Measurements from ENCODE around the gene GHR.

The GHR gene

GRCh38 chr5:42597318-42597937 is 174.2 kb downstream of the GHR start:
- H3K36me3 ChIP-seq (ENCODE audit: control insufficient read depth, insufficient read depth, low read length): no peaks in the 10 kb centered on the region
- H3K27me3 ChIP-seq (ENCODE audit: control insufficient read depth, insufficient read depth, low read length): no peaks in the 10 kb centered on the region
- no CpG with 5 or more reads among the region's 4 CpGs for WGBS (ENCODE audit: insufficient coverage, insufficient read length)
- DNase-seq (ENCODE audit: low read depth, low spot score): no peak
- H3K27ac ChIP-seq (ENCODE audit: low read length): no peak overlapping the region
- no peaks in the 10 kb centered on the region for H3K4me1 ChIP-seq (ENCODE audit: control insufficient read depth, insufficient read depth, low read length)
- no peaks in the 10 kb centered on the region for H3K9me3 ChIP-seq (ENCODE audit: control insufficient read depth, insufficient read depth, low read length)
- H3K4me3 ChIP-seq (ENCODE audit: low read length): no peak overlapping the region

GRCh38 chr5:42598311-42598710 is 175.1 kb downstream of the GHR start:
- Histone ChIP-seq H3K4me3 (ENCODE audit: low read length) (no peak overlapping the region), H3K27me3 (ENCODE audit: control insufficient read depth, insufficient read depth, low read length) (no peaks in the 10 kb centered on the region), H3K4me1 (ENCODE audit: control insufficient read depth, insufficient read depth, low read length) (no peaks in the 10 kb centered on the region), H3K27ac (ENCODE audit: low read length) (no peak overlapping the region), H3K36me3 (ENCODE audit: control insufficient read depth, insufficient read depth, low read length) (no peaks in the 10 kb centered on the region), H3K9me3 (ENCODE audit: control insufficient read depth, insufficient read depth, low read length) (no peaks in the 10 kb centered on the region)
- DNase-seq (ENCODE audit: low read depth, low spot score): no peak

- no peaks in the 10 kb centered on the region for H3K4me1 ChIP-seq (ENCODE audit: control insufficient read depth, insufficient read depth, low read length)
- no CpG with 5 or more reads among the region's 3 CpGs for WGBS (ENCODE audit: insufficient coverage, insufficient read length)
- no peaks in the 10 kb centered on the region for H3K27me3 ChIP-seq (ENCODE audit: control insufficient read depth, insufficient read depth, low read length)
- H3K27ac ChIP-seq (ENCODE audit: low read length): no peak overlapping the region
- DNase-seq (ENCODE audit: low read depth, low spot score): no peak
- no peak overlapping the region for H3K4me3 ChIP-seq (ENCODE audit: low read length)
- H3K9me3 ChIP-seq (ENCODE audit: control insufficient read depth, insufficient read depth, low read length): no peaks in the 10 kb centered on the region
- no peaks in the 10 kb centered on the region for H3K36me3 ChIP-seq (ENCODE audit: control insufficient read depth, insufficient read depth, low read length)
Measured at GRCh38 chr5:42599106-42599505, 175.9 kb downstream of the GHR start.

GRCh38 chr5:42600441-42600840 is 177.2 kb downstream of the GHR start:
- DNase-seq (ENCODE audit: low read depth, low spot score): no peak
- no peak overlapping the region for H3K4me3 ChIP-seq (ENCODE audit: low read length)
- H3K36me3 ChIP-seq (ENCODE audit: control insufficient read depth, insufficient read depth, low read length): no peaks in the 10 kb centered on the region
- H3K27me3 ChIP-seq (ENCODE audit: control insufficient read depth, insufficient read depth, low read length): no peaks in the 10 kb centered on the region
- no peak overlapping the region for H3K27ac ChIP-seq (ENCODE audit: low read length)
- no CpG with 5 or more reads among the region's 1 CpG for WGBS (ENCODE audit: insufficient coverage, insufficient read length)
- H3K9me3 ChIP-seq (ENCODE audit: control insufficient read depth, insufficient read depth, low read length): no peaks in the 10 kb centered on the region
- H3K4me1 ChIP-seq (ENCODE audit: control insufficient read depth, insufficient read depth, low read length): no peaks in the 10 kb centered on the region

GRCh38 chr5:42604171-42604711 is 181.0 kb downstream of the GHR start:
- DNase-seq (ENCODE audit: low read depth, low spot score): no peak
- Histone ChIP-seq H3K4me3 (ENCODE audit: low read length) (no peak overlapping the region), H3K27me3 (ENCODE audit: control insufficient read depth, insufficient read depth, low read length) (no peaks in the 10 kb centered on the region), H3K36me3 (ENCODE audit: control insufficient read depth, insufficient read depth, low read length) (no peaks in the 10 kb centered on the region), H3K4me1 (ENCODE audit: control insufficient read depth, insufficient read depth, low read length) (no peaks in the 10 kb centered on the region), H3K9me3 (ENCODE audit: control insufficient read depth, insufficient read depth, low read length) (no peaks in the 10 kb centered on the region), H3K27ac (ENCODE audit: low read length) (no peak overlapping the region)

- no CpG with 5 or more reads among the region's 2 CpGs for WGBS (ENCODE audit: insufficient coverage, insufficient read length)
- Histone ChIP-seq H3K9me3 (ENCODE audit: control insufficient read depth, insufficient read depth, low read length) (no peaks in the 10 kb centered on the region), H3K4me3 (ENCODE audit: low read length) (no peak overlapping the region), H3K27me3 (ENCODE audit: control insufficient read depth, insufficient read depth, low read length) (no peaks in the 10 kb centered on the region), H3K27ac (ENCODE audit: low read length) (no peak overlapping the region), H3K36me3 (ENCODE audit: control insufficient read depth, insufficient read depth, low read length) (no peaks in the 10 kb centered on the region), H3K4me1 (ENCODE audit: control insufficient read depth, insufficient read depth, low read length) (no peaks in the 10 kb centered on the region)
- no peak for DNase-seq (ENCODE audit: low read depth, low spot score)
Measured at GRCh38 chr5:42605490-42605889, 182.3 kb downstream of the GHR start.

- Histone ChIP-seq H3K36me3 (ENCODE audit: control insufficient read depth, insufficient read depth, low read length) (no peaks in the 10 kb centered on the region), H3K4me1 (ENCODE audit: control insufficient read depth, insufficient read depth, low read length) (no peaks in the 10 kb centered on the region), H3K9me3 (ENCODE audit: control insufficient read depth, insufficient read depth, low read length) (no peaks in the 10 kb centered on the region), H3K4me3 (ENCODE audit: low read length) (no peak overlapping the region), H3K27me3 (ENCODE audit: control insufficient read depth, insufficient read depth, low read length) (no peaks in the 10 kb centered on the region), H3K27ac (ENCODE audit: low read length) (no peak overlapping the region)
- WGBS (ENCODE audit: insufficient coverage, insufficient read length): no CpG with 5 or more reads among the region's 4 CpGs
- no peak for DNase-seq (ENCODE audit: low read depth, low spot score)
Measured at GRCh38 chr5:42606464-42606869, 183.2 kb downstream of the GHR start.

GRCh38 chr5:42611437-42611836 is 188.2 kb downstream of the GHR start:
- Histone ChIP-seq H3K27me3 (ENCODE audit: control insufficient read depth, insufficient read depth, low read length) (no peaks in the 10 kb centered on the region), H3K9me3 (ENCODE audit: control insufficient read depth, insufficient read depth, low read length) (no peaks in the 10 kb centered on the region), H3K27ac (ENCODE audit: low read length) (no peak overlapping the region), H3K36me3 (ENCODE audit: control insufficient read depth, insufficient read depth, low read length) (no peaks in the 10 kb centered on the region), H3K4me3 (ENCODE audit: low read length) (no peak overlapping the region), H3K4me1 (ENCODE audit: control insufficient read depth, insufficient read depth, low read length) (no peaks in the 10 kb centered on the region)
- no CpG with 5 or more reads among the region's 1 CpG for WGBS (ENCODE audit: insufficient coverage, insufficient read length)
- DNase-seq (ENCODE audit: low read depth, low spot score): no peak

- Histone ChIP-seq H3K27ac (ENCODE audit: low read length) (no peak overlapping the region), H3K4me3 (ENCODE audit: low read length) (no peak overlapping the region), H3K9me3 (ENCODE audit: control insufficient read depth, insufficient read depth, low read length) (no peaks in the 10 kb centered on the region), H3K27me3 (ENCODE audit: control insufficient read depth, insufficient read depth, low read length) (no peaks in the 10 kb centered on the region), H3K36me3 (ENCODE audit: control insufficient read depth, insufficient read depth, low read length) (no peaks in the 10 kb centered on the region), H3K4me1 (ENCODE audit: control insufficient read depth, insufficient read depth, low read length) (no peaks in the 10 kb centered on the region)
- no peak for DNase-seq (ENCODE audit: low read depth, low spot score)
- WGBS (ENCODE audit: insufficient coverage, insufficient read length): no CpG with 5 or more reads among the region's 3 CpGs
Measured at GRCh38 chr5:42612750-42613366, 189.6 kb downstream of the GHR start.

- no peak for DNase-seq (ENCODE audit: low read depth, low spot score)
- Histone ChIP-seq H3K27me3 (ENCODE audit: control insufficient read depth, insufficient read depth, low read length) (no peaks in the 10 kb centered on the region), H3K9me3 (ENCODE audit: control insufficient read depth, insufficient read depth, low read length) (no peaks in the 10 kb centered on the region), H3K27ac (ENCODE audit: low read length) (no peak overlapping the region), H3K4me3 (ENCODE audit: low read length) (no peak overlapping the region), H3K36me3 (ENCODE audit: control insufficient read depth, insufficient read depth, low read length) (no peaks in the 10 kb centered on the region), H3K4me1 (ENCODE audit: control insufficient read depth, insufficient read depth, low read length) (no peaks in the 10 kb centered on the region)
Measured at GRCh38 chr5:42614509-42614908, 191.3 kb downstream of the GHR start.

- no peaks in the 10 kb centered on the region for H3K36me3 ChIP-seq (ENCODE audit: control insufficient read depth, insufficient read depth, low read length)
- H3K27ac ChIP-seq (ENCODE audit: low read length): no peak overlapping the region
- DNase-seq (ENCODE audit: low read depth, low spot score): no peak
- no peaks in the 10 kb centered on the region for H3K9me3 ChIP-seq (ENCODE audit: control insufficient read depth, insufficient read depth, low read length)
- H3K4me1 ChIP-seq (ENCODE audit: control insufficient read depth, insufficient read depth, low read length): no peaks in the 10 kb centered on the region
- H3K27me3 ChIP-seq (ENCODE audit: control insufficient read depth, insufficient read depth, low read length): no peaks in the 10 kb centered on the region
- no CpG with 5 or more reads among the region's 4 CpGs for whole genome bisulfite sequencing (ENCODE audit: insufficient coverage, insufficient read length)
- no peak overlapping the region for H3K4me3 ChIP-seq (ENCODE audit: low read length)
Measured at GRCh38 chr5:42620579-42621216, 197.5 kb downstream of the GHR start.
